Heart right ventricle (tissue), 16 donors: ENCODE data around the gene GSTA2. TPM values are rescaled to one million over a fixed set of nuclear protein-coding genes. Genes with fewer than 3 reads are reported as not detected.
"Not testable (repeated sequence)": the region's sequence is repeated elsewhere in the genome, so short reads cannot be mapped to it uniquely, and the experiment has no call there.

Experiments
- ATAC-seq, 8 donors: fragments of 200-7000 bp; cut with Tn5 transposase; one replicate each; pipeline ENCODE4 v1.9.1; 2020; ENCODE audit warnings: mild to moderate bottlenecking in 8 of 8, moderate library complexity in 8 of 8, moderate number of reproducible peaks in 1 of 8
- DNase-seq, 2 donors: peaks; one replicate each; pipeline ENCODE4 v3.0.0-alpha.2; 2020
- H3K27ac ChIP-seq, 10 donors: fragments of 200-600 bp; sonication (generic) in 2 of 10; one replicate each; pipeline versions ENCODE4 v1.5.0 to v1.8.0; 2020 to 2022; ENCODE audit warnings: mild to moderate bottlenecking in 3 of 10
- H3K27me3 ChIP-seq, 7 donors: fragments of 200-600 bp; one replicate each; pipeline ENCODE4 v1.8.0; 2021 to 2022; ENCODE audit warnings: mild to moderate bottlenecking in 2 of 7
- H3K36me3 ChIP-seq, 9 donors: fragments of 200-600 bp; sonication (generic) in 1 of 9; one replicate each; pipeline versions ENCODE4 v1.5.0 to v1.8.0; 2020 to 2022; ENCODE audit warnings: mild to moderate bottlenecking in 2 of 9
- H3K4me1 ChIP-seq, 9 donors: fragments of 200-600 bp; sonication (generic) in 1 of 9; one replicate each; pipeline versions ENCODE4 v1.5.0 to v1.8.0; 2020 to 2022; ENCODE audit warnings: mild to moderate bottlenecking in 4 of 9
- H3K4me3 ChIP-seq, 10 donors: fragments of 200-600 bp; sonication (generic) in 2 of 10; one replicate each; pipeline versions ENCODE4 v1.5.0 to v1.8.0; 2020 to 2022; ENCODE audit warnings: mild to moderate bottlenecking in 7 of 10, moderate library complexity in 2 of 10
- H3K9me3 ChIP-seq, 11 donors: fragments of 200-600 bp in 10 of 11; sonication (generic) in 2 of 11; one replicate each; pipeline versions ENCODE4 v1.5.0 to v1.8.0; 2013 to 2022; ENCODE audit warnings: mild to moderate bottlenecking in 2 of 11, control low read depth in 1 of 11, moderate library complexity in 1 of 11
- WGBS, 2 donors: extraction: QIAGEN DNeasy Blood & Tissue Kit; methylation state at CpG; one replicate each; pipeline ENCODE4 v1.1.7; 2013; ENCODE audit warnings: inconsistent platforms in 1 of 2; 5-methylcytosine and 5-hydroxymethylcytosine counted together
- intact Hi-C, 10 donors: fragments of 100-400 bp; cut with DNase I; formaldehyde crosslinking; loops; one replicate each; pipeline versions ENCODE4 v1.11.1 to v1.14.2; 2022
- polyA plus RNA-seq, 2 donors: library from polyadenylated mRNA; stranded (reverse); fragments of 200-250 nt; gene quantifications; one replicate each; pipeline ENCODE4 v1.2.3, GENCODE V29; 2013
- total RNA-seq, 10 donors: library from RNA; stranded (reverse); fragmentation: NEBNext Ultra II Directional in 3 of 10; extraction: Animal tissue kit (Norgen Biotek cat#: 25700) in 3 of 10; gene quantifications; one replicate each; pipeline versions ENCODE4 v1.2.1 to v1.2.4, GENCODE V29; 2021 to 2023
- TF ChIP-seq, protein P1 (sequence below), 9 donors: fragments of 200-600 bp; sonication (generic) in 2 of 9; IDR thresholded peaks; one replicate each; pipeline versions ENCODE4 v1.5.0 to v1.8.0; 2021 to 2022; ENCODE audit warnings: antibody characterized with exemption in 9 of 9, mild to moderate bottlenecking in 5 of 9, moderate library complexity in 1 of 9
- donor health status: Arrhythmogenic right ventricular cardiomyopathy.
- donor health status: ischemic (EF 13 %, LVEDD 7.1; RV severe dilation, severe dysfunction).
- donor health status: healthy with polysubstance abuse.
- donor health status: DM: no; HTN: yes; CAD: no.
- donor health status: DM: no; HTN: no; CAD: no.
- donor health status: ischemic (EF 25% LVEDD 6.9; RV normal size, moderate dysfunction).
- donor health status: ischemic (EF 25% LVEDD 5.7; RV mildly dilated, moderate dysfunction).
- donor health status: healthy.
- donor health status: DM: yes; HTN: yes; CAD: no.
- donor health status: Ischemic cardiomyopathy.
- donor health status: ischemic (EF 35%, LVEDD 5.7; RV mildly dilated, moderate dysfunction).
- donor health status: nonischemic (EF 11% LVEDD 7.7; RV severe dilation, severe dysfunction).
- donor health status: DM: yes; HTN: yes; CAD: no.
- donor health status: PGD.
- donor health status: ischemic (EF 29% LVEDD 5.4; RV normal size, mild dysfunction).
- donor health status: nonischemic (EF 23%, LVEDD 6.1; RV moderate dilation, normal function).

Gene GSTA2
- total and polyA plus RNA-seq, 12 donors, result not detected

DNA sequence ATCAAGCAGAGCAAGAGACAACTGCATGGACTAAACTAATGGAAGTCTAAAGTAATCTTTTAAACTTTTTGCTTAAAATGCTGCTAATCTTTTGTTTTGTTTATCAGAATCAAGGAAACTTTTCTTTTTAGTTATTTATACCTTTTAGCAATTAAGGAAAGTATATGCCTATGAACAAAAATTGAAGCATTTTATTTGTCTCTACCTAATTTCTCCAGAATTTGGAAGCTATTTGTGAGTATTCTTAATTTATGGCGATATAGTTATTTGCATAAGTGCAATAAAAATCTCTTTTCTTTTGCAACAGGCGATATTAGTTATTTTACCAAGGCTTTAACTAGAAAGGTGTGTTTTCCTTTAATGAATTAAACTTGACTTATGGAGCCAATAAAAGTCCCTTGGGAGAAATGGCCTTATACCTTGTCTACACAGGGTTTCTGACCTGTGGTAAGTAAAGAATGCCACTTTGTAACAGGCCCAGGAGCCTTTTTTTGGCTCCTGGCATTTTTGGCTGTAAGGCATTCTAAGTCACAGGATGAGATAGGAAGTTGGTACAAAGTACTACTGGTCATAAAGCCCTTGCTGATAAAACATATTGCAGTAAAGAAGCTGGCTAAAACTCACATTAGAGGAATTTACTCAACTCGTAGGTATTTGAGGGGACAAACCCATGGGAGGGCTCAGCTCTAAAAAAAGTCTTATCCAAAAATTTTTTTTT lies 55.2 kb downstream of the GSTA2 start:
- Histone ChIP-seq H3K27ac (no peak overlapping the region), H3K4me1 (peaks cover 0 to 4% (median 0%) of the 10 kb centered on the region in 9 donors), H3K36me3 (no peaks in the 10 kb centered on the region), H3K4me3 (no peak overlapping the region), H3K27me3 (peaks cover 0 to 3% (median 0%) of the 10 kb centered on the region in 7 donors), H3K9me3 (peaks cover 0 to 12% (median 0%) of the 10 kb centered on the region in 11 donors)
- DNase-seq (no peak), ATAC-seq (no peak)
- TF ChIP-seq, protein P1, sequence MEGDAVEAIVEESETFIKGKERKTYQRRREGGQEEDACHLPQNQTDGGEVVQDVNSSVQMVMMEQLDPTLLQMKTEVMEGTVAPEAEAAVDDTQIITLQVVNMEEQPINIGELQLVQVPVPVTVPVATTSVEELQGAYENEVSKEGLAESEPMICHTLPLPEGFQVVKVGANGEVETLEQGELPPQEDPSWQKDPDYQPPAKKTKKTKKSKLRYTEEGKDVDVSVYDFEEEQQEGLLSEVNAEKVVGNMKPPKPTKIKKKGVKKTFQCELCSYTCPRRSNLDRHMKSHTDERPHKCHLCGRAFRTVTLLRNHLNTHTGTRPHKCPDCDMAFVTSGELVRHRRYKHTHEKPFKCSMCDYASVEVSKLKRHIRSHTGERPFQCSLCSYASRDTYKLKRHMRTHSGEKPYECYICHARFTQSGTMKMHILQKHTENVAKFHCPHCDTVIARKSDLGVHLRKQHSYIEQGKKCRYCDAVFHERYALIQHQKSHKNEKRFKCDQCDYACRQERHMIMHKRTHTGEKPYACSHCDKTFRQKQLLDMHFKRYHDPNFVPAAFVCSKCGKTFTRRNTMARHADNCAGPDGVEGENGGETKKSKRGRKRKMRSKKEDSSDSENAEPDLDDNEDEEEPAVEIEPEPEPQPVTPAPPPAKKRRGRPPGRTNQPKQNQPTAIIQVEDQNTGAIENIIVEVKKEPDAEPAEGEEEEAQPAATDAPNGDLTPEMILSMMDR (IDR thresholded peaks at IDR 0.05), result no peak
- intact Hi-C loops, result no loop called here
- 69 to 71% methylated on average over 3 of the region's 3 CpGs for WGBS, 2 donors

DNA sequence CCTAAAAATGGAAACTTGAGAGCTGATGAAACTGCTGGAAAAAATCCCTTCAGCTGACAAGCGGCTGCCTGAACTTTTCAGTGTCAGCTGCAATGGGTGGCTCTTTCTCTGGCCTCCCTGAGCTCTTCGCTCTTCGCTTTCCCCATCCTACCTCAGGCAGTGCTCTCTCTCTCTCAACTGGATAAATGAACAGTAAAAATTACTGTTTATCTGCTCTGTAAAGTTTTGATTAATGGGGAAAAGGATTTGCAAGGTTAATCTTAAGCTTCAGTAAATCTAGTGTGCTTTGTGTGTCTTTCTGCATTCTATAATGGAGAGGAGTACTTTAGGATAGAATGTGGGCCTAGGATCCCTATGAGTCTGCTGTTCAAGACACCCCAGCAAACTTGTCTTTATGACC lies 57.3 kb downstream of the GSTA2 start:
- intact Hi-C loops, result no loop called here
- TF ChIP-seq, protein P1 (IDR thresholded peaks at IDR 0.05), result no peak
- 93 to 96% methylated on average over 3 of the region's 3 CpGs for WGBS, 2 donors
- no peak overlapping the region for H3K4me3 ChIP-seq
- no peak for DNase-seq
- no peaks in the 10 kb centered on the region for H3K36me3 ChIP-seq
- no peak for ATAC-seq
- peaks cover 0 to 23% (median 0%) of the 10 kb centered on the region in 7 donors for H3K27me3 ChIP-seq
- peaks cover 0 to 4% (median 0%) of the 10 kb centered on the region in 9 donors for H3K4me1 ChIP-seq
- peaks cover 0 to 12% (median 0%) of the 10 kb centered on the region in 11 donors for H3K9me3 ChIP-seq
- H3K27ac ChIP-seq, result no peak overlapping the region

DNA sequence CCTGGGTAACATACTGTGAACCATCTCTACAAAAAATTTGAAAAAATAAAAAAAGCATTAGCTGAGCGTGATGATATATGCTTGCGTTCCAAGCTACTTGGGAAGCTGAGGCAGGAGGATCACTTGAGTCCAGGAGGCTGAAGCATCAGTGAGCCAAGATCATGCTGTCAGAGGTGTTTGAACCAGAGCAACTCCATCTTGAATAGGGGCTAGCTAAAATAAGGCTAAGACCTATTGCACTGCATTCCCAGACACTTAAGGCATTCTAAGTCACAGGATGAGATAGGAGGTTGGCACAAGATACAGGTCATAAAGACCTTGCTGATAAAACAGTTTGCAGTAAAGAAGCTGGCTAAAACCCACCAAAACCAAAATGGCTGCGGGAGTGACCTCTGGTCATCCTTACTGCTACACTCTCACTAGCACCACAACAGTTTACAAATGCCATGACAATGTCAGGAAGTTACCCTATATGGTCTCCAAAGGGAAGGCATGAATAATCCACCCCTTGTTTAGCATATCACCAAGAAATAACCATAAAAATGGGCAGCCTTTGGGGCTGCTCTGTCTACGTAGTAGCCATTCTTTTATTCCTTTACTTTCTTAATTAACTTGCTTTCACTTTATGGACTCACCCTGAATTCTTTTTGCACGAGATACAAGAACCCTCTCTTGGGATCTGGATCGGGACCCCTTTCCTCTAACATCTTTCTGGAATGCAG lies 58.3 kb downstream of the GSTA2 start:
- ATAC-seq, H3K4me3 ChIP-seq, H3K27ac ChIP-seq, H3K36me3 ChIP-seq, DNase-seq, H3K4me1 ChIP-seq, intact Hi-C loops: not testable (repeated sequence)
- Histone ChIP-seq H3K9me3 (peaks cover 0 to 12% (median 0%) of the 10 kb centered on the region in 11 donors), H3K27me3 (peaks cover 0 to 32% (median 0%) of the 10 kb centered on the region in 7 donors)
- WGBS, 2 donors, result 84 to 90% methylated on average over 6 of the region's 6 CpGs

DNA sequence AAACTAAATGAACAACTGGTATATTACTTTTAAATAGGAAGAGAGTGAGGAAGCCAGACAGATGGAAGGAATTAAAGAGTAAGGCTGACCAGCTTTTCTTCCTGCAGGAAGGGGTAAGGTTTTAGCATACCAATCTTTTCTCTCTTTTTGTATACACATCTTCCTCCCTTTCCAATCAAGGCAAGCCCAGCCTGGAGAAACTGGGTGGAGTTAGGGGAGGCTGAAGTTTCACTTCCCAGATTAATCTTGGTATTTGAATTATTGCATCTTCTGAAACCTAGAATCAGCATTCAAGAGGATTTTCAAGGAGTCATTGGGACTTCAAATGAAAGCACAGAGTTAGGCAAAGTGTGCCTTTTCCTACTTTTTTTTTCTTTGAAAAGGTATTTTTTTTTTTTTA lies 59.2 kb downstream of the GSTA2 start:
- Histone ChIP-seq H3K36me3 (no peaks in the 10 kb centered on the region), H3K4me1 (peaks cover 0 to 4% (median 0%) of the 10 kb centered on the region in 9 donors), H3K9me3 (peaks cover 0 to 12% (median 0%) of the 10 kb centered on the region in 11 donors), H3K27me3 (peaks cover 0 to 39% (median 0%) of the 10 kb centered on the region in 7 donors), H3K4me3 (no peak overlapping the region), H3K27ac (no peak overlapping the region)
- TF ChIP-seq, protein P1 (IDR thresholded peaks at IDR 0.05), result no peak
- ATAC-seq, result no peak
- DNase-seq, result no peak
- intact Hi-C loops, result no loop called here

Other genes starting within 250 kb of the GSTA2 start
- gene TRAM2, start 186.4 kb downstream of the GSTA2 start, total RNA-seq, result 10 to 100 TPM in 7 of 10 donors, 1 to 10 TPM in 3; 7.9 to 17.3 (median 11.0) TPM
- gene TRAM2, start 186.4 kb downstream of the GSTA2 start, polyA plus RNA-seq, result 1 to 10 TPM; 5.0 to 7.2 TPM
- 1 to 10 TPM; 5.7 to 10.0 (median 6.7) TPM for gene TMEM14A, start 92.4 kb downstream of the GSTA2 start, total RNA-seq
- 1 to 10 TPM; 8.2 to 8.9 TPM for gene TMEM14A, start 92.4 kb downstream of the GSTA2 start, polyA plus RNA-seq
- not detected for gene GSTA1, start 40.3 kb upstream of the GSTA2 start, total RNA-seq
- gene GSTA1, start 40.3 kb upstream of the GSTA2 start, polyA plus RNA-seq, result not detected
- not detected for gene GSTA5, start 77.3 kb upstream of the GSTA2 start, total RNA-seq
- not detected for gene GSTA5, start 77.3 kb upstream of the GSTA2 start, polyA plus RNA-seq
- not detected for gene GSTA3, start 146.2 kb upstream of the GSTA2 start, total RNA-seq
- not detected for gene GSTA3, start 146.2 kb upstream of the GSTA2 start, polyA plus RNA-seq
- gene GSTA4, start 231.8 kb upstream of the GSTA2 start, total RNA-seq, result 10 to 100 TPM in 8 of 10 donors, 1 to 10 TPM in 2; 9.4 to 16.3 (median 12.0) TPM
- 10 to 100 TPM in 1 of 2 donors, 1 to 10 TPM in 1; 9.9 to 14.3 TPM for gene GSTA4, start 231.8 kb upstream of the GSTA2 start, polyA plus RNA-seq